GM19397 (cell line): Measurements from ENCODE around the gene MMP19.

ENCODE experiments used
- ATAC-seq: cut with Tn5 transposase; IDR thresholded peaks from one replicate; pipeline ENCODE4 v1.9.1; 2021; ENCODE audit warnings: mild to moderate bottlenecking, moderate library complexity; ENCODE audit not compliant: unreplicated experiment

MMP19 gene

DNA sequence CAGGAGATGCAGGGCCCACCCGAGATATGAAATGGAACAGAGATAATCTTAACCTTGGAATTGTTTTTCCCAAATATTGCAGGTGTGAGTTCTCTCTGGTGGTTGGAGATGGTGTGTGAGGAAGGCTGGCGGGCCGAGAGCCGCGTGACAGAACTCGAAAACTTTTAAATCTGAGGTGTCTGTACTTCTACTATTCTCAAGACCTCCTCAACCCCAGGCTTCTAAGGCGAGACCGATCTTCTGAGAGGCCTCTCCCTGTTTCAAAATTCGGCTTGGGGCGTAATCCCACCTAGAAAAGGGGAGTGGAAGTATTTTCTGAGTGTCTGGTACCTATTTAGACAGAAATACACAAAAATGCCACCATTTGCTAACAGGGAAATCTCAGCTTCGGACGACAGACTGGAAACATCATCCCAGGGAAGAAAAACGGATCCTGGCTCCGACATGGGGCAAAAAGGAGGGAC is 25.8 kb downstream of the MMP19 start:
- ATAC-seq = no peak

DNA sequence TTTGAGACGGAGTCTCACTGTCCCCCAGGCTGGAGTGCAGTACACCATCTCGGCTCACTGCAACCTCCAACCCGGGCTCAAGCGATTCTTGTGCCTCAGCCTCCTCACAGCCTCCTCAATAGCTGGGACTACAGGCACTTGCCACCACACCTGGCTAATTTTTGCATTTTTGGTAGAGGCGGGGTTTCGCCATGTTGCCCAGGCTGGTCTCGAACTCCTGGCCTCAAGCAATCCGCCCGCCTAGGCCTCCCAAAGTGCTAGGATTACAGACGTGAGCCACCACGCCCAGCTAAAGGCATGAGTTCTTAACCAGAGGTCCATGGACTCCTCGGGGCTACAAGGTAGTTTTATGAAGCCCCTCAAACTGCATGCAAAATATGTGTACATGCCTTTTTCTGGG is 27.3 kb downstream of the MMP19 start:
- ATAC-seq = no peak

DNA sequence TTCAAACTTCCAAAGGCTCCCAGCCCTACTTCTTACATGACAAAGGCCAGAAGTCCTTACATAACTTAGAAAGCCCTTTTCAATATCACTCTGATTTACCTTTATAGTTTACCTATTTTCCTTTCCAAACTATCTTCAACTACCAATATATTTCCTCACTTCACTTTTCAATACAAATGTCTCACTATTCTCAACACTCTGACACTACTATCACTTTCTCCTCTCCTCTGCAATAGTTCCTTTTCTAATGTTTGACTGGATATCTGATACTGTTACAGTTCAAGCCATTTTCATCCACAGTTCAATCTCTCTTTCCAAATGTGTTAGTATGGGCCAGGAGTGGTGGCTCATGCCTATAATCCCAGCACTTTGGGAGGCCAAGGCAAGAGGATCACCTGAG is 28.5 kb downstream of the MMP19 start:
- no peak for ATAC-seq

DNA sequence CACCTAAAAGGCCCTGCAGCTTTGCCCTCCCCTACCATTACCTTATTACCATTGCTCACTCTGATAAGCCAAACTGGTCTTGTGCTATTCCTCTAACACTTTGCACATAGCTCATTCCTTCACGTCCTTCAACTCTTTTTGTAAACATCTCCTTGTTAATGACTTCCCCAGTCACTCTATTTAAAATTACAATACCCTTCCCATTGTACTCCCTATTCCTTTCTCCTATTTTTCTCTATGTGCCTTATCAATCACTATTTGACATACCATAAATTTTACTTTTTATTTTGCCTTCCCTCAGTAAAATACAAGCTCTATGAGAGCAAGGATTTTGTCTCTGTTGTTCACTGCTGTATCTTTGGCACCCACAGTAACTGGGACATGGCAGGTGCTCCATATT is 30.6 kb downstream of the MMP19 start:
- no peak for ATAC-seq

DNA sequence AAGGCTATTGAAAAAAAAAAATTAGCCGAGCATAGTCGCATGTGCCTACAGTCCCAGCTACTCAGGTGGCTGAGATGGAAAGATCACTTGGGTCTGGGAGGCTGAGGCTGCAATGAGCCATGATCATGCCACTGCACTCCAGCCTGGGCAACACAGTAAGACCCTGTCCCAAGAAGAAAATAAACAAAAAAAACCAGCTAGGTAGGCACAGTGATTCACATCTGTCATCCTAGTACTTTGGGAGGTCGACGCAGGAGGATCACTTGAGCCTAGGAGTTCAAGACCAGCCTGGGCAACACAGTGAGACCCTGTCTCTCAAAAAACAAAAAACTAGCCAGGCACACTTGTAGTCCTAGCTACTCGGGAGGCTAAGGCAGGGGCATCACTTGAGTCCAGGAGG is 33.5 kb downstream of the MMP19 start:
- no peak for ATAC-seq

DNA sequence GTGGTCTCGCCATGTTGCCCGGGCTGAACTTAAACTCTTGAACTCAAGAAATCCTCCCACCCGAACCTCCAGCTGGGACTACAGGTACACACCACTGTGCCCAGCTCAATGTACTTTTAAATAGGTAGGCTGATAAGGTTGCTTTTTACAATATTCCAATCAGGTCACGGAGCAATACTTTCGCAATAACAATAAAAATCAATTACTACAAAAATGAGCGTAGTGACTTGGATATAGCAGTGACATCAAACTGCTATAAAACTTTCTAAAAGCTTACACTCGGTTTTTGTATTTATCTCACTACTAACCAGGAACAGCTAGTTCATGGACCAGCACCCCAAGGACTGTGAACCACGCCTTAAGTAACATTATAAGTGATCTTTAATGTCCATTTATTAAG is 35.8 kb downstream of the MMP19 start:
- ATAC-seq = no peak

DNA sequence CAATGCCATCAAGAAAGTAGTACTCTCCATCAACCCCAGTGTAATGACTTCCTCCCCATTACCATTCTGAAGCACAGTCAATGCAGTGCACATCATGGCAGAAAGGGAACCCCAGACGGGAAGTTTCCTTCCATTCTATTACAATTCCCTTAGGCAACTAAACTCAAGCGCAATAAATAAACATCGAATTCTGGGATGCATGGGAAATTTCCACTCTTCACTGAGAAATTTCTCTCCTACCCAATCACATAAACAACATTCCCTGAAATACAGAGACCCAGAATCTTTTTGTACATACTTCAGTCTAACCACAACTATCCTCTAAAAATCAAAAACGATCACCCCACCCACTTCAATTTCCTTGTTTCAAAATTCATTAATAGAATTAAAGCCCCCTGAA is 45.2 kb downstream of the MMP19 start:
- no peak for ATAC-seq

DNA sequence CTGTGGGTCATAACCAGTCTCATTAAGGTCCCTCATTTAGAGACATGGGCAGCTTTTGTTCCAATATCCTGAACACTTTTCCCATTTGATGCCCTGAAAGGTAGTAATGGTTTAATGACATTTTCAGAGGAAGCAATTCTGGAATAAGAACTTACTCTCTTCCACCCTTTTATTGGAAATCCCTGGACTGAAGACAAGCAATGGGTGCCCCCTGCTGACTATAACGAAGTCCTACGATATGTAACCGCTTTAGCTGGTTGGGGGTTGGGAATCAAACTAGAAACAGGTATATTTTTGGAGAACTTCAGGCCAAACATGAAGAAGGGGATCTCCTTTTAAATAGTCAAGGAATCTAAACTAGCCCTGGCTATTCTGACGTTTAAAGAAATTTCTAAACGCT is 45.7 kb downstream of the MMP19 start:
- ATAC-seq = no peak

DNA sequence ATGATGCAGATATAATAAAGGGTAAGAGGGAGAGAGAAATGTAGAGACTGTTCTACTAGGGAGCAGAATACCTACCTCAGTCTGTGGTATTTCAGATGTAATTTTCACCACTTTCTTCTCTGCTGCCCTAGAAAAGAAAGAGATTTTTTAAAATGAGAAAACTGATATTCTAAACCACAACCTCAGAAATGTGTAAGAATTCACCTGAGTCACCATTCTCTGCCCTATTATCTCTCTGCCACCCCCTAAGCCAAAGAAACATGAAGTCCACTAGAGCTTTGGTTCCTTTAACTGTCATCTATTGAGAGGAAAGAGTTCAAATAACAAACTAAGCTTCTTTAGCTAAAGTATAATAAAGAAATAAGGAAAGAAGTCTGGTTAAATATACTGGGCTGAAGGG is 46.8 kb downstream of the MMP19 start:
- no peak for ATAC-seq

DNA sequence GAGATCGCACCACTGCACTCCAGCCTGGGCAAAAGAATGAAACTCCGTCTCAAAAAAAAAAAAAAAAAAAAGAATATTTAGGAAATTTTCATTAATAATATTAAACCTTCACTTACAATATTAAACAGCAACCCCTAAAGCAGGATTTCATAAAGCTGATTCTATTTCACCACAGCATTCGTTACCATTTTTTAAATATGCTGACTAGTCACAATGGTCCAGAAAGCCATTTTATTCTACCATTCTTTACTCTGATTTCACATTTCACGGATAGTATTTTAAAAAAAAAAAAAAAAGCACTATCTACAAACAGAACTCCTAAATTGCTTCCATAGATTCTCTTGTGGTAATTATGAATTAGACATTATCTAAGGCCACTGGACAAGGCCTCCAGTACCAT is 52.8 kb downstream of the MMP19 start:
- no peak for ATAC-seq

DNA sequence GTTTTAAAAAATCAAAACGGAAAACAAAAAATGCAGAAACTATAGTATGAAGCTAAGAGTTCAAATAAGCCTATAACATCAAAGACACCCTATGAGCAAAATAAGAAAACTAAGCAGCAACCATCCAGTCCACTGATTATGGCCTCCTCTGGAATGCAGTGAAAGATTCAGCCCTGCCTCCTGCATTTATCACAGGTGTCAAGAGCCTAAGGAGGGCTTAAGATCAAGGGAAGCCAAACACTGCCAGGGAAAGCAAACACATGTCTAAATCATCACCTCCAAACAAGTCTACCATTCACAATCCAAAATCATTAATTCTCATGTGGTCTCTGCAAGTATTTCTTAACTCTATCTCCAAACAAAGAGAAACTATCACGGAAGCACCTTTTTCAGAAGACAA is 53.6 kb downstream of the MMP19 start:
- no peak for ATAC-seq

DNA sequence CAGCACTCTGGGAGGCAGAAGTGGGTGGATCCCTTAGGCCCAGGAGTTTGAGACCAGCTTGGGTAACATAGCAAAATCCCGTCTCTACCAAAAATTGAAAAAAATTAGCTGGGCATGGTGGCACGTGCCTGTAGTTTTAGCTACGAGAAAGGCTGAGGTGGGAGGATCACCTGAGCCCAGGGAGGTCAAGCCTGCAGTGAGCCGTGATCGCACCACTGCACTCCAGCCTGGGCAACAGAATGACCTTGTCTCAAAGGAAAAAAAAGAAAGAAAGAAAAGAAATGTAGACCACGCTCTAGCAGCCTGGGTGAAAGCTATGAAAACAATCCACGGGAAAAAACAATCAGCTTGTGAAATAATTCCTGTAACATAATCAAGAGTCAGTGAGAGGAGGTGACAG is 54.2 kb downstream of the MMP19 start:
- no peak for ATAC-seq
